ENCODE measurements around the gene CSRNP3.
"Not testable (repeated sequence)": the region's sequence is repeated elsewhere in the genome, so short reads cannot be mapped to it uniquely, and the experiment has no call there.

Gene CSRNP3

DNA sequence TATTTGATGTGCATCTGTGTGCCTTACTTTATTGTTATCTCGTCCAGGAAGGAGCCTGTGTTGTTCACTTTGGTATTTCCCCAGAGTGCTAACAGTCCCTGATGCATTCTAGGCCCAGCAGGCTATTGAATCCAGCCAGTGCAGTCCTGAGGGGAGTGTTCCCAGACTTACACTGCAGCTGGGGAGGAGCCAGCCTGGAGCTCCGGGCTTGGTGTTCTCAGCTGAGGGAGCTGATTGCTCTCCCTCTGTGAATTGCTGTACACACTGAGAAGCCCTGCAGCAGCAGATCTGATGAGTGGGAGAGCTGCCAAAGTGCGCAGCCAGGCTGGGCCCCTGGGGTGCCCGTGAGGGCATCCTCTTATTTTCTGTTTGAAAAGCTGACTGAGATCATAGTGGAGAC, 165.4 kb downstream of the CSRNP3 start:
- no peak for DNase-seq (ENCODE audit: low spot score)

DNA sequence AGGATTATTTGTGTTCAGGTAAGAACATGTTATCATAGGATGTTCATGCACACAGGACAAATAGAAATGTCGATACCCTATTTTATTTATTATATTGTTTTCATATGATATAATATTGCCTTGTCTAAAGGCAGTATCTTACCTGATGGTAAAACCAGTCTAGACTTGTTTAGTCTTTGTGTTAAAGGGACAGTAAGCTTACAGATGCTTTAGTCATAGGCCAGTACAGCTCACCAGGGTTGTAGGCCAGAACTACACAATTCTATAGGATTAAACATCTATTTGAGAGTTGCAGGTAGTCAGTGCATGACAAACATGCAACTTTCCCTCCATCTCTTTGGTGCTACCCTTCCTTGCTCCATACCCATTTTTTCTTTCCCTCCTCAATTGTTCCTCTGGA, 166.0 kb downstream of the CSRNP3 start:
- no peak for DNase-seq (ENCODE audit: low spot score)

DNA sequence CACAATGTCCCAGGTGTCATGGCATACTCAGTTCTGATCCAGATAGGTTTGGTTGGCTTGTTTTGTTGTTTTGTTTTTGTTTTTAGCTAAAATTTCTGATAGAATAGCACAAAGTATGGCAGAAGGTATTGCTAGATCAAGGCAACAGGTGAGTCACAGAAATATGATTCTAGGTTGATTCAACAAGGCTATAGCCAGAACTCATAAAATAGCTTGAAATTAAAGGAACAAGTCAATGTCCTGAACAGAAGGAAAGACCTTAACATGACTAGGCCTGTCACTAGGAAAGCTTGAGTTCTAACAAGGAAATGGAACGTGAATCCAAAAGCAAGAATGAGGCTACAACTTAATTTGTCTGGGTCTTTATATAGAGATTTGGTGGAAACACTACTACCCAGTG, 167.5 kb downstream of the CSRNP3 start:
- no peak for DNase-seq (ENCODE audit: low spot score)

DNA sequence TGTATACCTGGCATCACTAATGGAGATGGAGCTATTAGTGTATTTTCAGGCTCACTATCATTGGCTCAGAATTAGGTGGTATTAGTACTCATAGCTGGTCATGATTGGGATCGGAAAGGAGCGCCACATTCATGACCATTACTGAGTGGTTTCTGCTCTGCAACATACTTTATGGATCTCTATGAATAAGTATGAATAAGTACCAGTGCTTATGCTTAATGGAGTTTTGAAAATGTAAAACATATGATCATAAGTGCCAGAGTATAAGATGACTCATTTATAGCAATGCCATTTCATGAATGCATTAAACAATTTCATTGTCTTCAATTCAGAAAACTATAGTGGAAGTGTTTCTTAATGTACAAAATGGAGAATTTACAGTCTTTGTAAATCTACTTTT, 167.9 kb downstream of the CSRNP3 start:
- DNase-seq (ENCODE audit: low spot score) = no peak

DNA sequence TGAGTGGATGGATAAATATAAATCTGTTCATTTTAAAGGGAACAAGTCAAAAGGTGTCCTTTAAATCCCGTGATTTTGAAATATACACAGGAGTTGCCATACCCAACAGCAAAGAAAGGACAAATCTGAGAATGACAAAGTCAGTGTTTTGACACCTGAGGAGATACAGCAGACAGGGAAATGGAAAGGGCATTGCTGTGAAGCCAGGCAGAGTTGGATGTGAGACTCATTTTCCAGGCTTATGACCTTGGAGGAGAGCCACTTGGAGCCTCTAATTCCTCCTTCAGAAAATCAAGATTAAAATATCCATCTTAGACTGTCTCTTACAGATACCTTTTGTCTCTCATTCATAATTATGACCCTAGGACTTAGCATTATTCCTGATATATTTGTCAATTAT, 170.0 kb downstream of the CSRNP3 start:
- no peak for DNase-seq (ENCODE audit: low spot score)

DNA sequence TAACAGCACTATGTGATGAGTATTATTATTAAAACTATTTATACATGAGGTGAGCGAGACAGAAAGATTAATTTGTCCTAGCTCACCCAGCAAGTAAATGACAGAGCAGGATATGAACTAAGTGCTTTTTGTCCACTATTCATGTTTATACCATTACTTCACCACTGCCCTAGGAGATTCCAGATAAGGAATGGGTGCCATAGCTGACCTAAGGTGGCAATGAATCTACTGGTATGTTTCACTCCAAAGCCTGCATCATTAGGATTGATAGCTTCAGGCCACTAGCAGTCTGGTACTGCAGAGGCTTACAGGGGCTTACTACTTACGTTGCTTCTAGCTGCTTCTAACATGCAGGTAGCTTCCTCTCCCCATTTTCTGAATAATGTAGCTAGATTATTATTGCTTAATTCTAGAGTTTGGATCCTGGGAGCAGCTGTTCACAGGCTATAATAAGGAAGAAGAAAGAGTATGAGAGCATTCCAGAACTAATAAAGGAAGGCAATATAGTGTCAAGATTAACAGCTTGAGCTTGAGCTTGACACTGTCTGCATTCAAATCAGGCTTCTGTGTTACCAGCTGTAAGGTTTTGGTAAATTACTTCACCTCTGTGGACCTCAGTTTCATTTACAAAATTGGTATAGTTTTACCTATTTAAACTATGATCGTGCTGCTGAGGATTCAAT, 170.9 kb downstream of the CSRNP3 start:
- no peak for DNase-seq (ENCODE audit: low spot score)

DNA sequence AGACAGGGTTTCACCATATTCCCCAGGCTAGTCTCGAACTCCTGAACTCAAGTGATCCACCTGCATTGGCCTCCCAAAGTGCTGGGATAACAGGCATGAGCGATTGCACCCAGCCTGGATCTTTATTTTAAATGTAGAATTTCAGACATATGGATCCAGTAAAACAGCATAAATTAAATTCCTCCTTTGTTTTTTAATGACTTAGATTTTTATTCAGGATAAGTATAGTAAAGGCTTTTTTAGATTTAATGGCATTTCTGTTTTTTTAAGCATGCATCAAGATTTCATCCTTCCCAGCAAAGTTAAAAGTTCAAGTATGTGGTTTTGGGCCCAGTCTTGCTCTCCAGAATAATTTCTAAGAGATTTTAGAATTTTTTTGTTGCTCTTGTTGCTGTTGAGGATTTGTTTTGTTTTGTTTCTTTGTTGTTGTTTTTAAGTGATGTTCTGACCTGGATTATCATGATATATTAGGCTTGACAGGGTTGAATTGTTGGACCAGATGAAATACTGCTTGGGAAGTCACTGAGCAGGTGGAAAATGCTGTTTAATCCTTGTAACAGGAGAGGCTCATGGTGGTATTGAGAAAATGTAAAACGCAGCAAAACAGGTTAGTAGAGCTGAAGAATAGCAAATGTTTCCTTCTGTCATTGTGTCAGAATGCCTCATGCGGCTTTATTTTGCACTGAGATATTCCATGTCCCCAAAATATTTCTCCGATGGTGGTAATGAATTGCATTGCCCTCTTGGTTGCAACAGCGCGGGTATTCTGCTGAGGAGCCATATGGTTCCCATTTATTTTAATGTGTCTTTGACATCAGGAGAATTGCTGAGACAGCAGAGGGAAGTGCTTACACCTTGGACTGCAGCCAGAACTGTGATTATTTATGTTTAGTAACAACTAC, 176.7 kb downstream of the CSRNP3 start:
- no peak for DNase-seq (ENCODE audit: low spot score)

DNA sequence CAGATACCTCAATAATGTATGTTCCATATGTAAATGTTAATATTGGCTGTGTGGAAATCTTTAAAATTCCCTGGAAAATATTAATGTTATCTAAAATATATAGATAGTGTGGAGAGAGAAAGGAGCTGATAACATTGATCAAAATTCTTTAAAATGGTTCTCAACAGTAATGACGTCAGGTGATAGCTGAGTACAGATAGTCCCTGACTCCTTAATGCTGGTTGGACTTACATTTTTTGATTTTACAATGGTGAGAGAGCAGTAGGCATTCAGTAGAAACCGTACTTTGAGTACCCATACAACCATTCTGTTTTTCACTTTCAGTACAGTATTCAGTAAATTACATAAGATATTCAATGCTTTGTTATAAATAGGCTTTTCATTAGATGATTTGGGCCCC, 177.9 kb downstream of the CSRNP3 start:
- no peak for DNase-seq (ENCODE audit: low spot score)

DNA sequence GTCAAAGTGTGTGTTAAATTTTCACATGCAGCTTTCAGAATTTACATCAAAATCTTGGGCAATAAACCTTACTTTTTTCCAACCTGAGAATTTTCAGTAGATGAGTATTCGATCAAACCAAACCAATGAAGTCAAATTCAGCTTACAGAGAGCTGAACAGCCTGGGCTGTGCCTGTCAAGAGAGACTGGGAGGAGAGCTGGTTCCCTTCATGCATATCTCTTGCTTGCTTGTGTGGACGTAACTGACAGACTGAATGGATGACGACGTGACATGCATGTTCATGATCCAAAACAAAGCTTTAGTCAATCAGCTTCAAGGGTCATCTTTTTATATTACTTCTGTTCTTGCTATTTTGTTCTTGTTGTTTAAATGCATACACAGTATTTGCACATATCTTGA, 179.3 kb downstream of the CSRNP3 start:
- DNase-seq (ENCODE audit: low spot score) = no peak

DNA sequence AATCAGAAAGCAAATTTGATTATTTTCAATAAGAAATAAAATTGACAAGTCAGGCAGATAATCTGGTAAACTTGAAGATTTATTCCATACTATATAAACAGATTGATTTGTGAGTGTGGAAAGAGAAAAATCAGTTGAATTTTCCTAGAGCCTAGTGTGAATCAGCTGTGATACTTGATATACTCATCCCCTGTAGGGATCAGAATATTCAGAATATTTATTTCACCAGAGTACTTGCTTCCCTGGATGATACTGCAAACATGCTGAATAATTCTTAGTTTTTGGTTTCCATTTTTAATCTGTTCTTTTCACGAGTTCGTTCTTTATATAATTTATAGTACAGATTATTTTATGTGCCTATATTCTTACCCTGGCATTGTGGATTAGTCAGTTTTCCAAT, 181.7 kb downstream of the CSRNP3 start:
- no peak for DNase-seq (ENCODE audit: low spot score)

DNA sequence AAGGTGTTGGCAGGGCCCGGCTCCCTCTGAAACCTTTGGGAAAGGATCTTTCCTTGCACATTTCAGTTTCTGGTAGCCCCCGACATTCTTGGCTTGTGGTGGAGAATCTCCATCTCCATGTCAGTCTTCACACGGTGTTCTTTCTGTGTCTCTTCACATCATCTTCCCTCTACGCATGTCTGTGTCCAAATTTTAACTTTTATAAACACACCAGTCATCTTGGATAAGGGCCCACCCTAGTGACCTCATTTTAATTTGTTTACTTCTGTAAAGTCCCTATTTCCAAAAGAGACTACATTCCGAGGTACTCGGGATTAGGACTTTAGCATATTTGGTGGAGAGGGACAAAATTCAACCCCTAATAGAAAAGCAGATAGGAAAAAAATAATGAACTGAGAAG, 186.2 kb downstream of the CSRNP3 start:
- no peak for DNase-seq (ENCODE audit: low spot score)

DNA sequence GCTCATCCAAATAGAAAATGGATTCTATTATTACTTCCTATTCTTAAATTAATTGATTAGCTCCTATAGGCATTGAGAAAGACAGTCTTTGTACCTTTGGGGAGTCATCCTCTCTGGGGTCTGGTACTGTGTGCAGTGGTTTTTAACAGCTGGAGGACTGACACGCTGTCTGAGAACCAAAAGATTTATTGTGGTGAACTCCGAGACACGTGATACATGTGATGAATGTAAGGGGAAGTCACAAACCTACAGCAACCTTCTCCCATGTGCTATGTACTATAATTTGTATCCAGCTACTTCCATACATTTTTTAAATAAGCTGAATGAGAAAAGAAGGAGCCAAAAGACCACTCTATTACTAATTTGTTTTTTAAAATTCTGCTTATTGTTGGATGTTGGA, 190.9 kb downstream of the CSRNP3 start:
- DNase-seq (ENCODE audit: low spot score) = no peak

DNA sequence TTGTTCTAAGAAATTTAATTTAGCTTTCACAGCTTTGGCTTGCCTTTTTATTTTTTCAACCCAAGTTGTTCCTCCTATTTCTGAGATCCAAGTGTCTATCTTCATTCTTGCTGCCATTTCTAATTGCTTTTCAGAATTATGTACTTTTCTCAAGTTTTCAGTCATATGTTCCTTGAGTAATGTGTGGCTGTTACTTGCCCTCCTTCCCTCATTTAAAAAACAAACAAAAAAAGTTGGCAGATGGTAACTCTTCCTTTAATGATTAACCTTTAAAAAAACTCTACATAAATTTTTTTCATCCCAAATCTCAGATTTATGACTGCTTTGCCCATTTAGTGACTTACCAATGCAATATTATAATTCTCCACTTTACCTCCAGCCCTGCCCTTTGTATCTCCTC, 193.2 kb downstream of the CSRNP3 start:
- no peak for DNase-seq (ENCODE audit: low spot score)

DNA sequence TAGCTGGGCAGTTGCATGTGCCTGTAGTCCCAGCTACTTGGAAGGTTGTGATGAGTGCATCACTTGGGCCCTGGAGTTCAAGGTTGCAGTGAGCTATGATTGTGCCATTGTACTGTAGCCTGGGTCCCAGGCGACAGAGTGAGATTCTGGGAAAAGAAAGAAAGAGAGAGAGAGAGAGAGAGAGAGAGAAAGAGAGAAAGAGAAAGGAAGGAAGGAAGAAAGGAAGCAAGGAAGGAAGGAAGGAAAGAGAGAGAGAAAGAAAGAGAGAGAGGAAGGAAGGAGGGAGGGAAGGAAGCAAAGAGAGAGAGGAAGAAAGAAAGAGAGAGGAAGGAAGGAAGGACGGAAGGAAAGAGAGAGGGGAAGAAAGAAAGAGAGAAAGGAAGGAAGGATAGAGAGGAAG, 196.1 kb downstream of the CSRNP3 start:
- no peak for DNase-seq (ENCODE audit: low spot score)

DNA sequence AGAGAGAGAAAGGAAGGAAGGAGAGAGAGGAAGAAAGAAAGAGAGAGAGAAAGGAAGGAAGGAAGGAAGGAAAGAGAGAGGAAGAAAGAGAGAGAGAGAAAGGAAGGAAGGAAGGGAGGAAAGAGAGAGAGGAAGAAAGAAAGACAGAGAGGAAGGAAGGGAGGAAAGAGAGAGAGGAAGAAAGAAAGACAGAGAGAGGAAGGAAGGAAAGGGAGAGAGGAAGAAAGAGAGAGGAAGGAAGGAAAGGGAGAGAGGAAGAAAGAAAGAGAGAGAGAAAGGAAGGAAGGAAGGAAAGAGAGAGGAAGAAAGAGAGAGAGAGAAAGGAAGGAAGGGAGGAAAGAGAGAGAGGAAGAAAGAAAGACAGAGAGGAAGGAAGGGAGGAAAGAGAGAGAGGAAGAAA, 196.6 kb downstream of the CSRNP3 start:
- DNase-seq (ENCODE audit: low spot score) = not testable (repeated sequence)

DNA sequence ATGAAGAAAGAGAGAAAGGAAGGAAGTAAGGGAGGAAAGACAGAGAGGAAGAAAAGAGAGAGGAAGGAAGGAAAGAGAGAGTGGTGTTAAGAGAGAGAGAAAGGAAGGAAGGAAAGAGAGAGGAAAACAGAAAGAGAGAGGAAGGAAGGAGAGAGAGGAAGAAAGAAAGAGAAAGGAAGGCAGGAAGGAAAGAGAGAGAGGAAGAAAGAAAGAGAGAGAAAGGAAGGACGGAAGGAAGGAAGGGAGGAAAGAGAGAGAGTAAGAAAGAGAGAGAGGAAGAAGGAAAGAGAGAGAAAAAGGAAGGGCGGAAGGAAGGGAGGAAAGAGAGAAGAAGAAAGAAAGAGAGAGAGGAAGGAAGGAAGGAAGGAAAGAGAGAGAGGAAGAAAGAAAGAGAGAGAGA, 197.1 kb downstream of the CSRNP3 start:
- DNase-seq (ENCODE audit: low spot score) = no peak

DNA sequence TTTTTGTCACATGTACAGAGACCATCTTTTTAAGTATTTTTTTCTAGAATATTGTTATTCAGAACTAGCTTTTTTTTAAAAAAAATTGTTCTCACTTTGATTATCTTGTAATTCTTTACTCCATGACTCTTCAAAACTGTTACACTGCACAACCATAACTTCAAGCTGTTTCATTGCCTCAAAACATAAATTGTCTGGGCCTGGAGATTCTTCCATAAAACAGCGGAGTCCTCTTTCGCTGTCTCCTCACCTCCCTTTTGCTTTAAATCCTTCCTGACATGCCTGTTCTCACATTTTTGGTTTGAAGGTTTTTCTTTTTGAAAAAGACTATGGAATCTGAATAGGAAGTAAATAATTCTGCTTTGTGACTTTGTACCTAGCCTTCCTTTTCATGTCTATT, 197.9 kb downstream of the CSRNP3 start:
- no peak for DNase-seq (ENCODE audit: low spot score)

DNA sequence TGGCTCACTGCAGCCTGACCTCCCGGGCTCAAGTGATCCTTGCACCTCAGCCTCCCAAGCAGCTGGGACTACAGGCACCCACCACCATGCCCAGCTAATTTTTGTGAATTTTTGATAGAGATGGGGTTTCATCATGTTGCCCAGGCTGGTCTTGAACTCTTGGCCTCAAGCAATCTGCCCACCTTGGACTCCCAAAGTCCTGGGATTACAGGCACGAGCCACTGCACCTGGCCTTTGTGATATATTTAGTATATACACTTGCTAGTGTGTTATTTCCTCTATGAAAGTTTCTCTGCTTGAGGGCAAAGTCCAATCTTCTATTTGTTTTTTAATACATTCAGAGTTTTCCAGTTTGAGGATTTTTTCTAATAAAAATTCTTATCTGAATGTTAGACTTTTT, 205.3 kb downstream of the CSRNP3 start:
- no peak for DNase-seq (ENCODE audit: low spot score)

DNA sequence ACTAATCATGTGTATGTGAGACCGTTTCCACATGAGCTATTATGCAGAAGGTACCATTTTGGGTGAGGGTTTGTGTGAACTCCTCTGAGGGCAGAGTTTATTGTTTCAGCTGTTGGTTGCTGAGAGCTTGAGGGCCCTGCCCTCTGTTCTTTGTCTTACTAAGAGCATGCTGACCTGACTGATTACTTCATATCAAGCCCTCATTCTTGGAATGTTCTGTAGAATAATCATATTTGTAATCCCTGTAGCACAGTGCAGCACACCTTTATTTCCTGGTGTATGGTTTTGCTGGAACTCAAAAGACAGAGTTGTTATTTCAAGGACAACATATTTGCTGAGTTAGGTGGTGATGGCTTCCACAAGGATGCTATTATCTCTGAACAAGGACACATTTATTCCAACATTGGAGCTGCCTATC, 206.1 kb downstream of the CSRNP3 start:
- DNase-seq (ENCODE audit: low spot score) = no peak

DNA sequence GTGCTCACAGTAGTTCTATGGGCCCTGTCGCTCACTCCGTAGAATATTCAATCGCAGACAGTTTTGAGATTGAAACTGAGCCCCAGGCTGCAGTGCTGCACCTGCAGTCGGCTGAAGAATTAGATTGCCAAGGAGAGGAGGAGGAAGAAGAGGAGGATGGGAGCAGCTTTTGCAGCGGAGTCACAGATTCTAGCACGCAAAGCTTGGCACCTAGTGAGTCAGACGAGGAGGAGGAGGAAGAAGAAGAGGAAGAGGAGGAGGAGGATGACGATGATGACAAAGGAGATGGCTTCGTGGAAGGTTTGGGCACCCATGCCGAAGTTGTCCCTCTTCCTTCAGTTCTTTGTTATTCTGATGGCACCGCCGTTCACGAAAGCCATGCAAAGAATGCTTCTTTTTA, 209.4 kb downstream of the CSRNP3 start:
- DNase-seq (ENCODE audit: low spot score) = no peak

DNA sequence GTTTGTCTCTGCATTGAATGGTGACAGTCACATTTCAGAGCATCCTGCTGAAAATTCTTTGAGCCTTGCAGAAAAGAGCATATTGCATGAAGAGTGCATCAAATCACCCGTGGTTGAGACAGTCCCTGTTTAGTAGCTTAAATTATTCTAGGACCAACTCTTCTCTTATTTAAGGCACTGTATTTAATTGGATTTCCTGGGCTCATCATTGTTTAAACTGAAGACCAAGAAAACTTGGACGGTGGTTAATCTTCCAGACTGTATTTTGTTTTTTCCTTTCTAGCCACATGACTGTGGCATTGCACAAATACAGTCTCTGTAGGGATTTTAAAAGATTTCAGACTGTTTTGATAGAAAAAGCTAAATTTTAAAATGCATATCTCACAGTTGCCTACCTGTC, 210.1 kb downstream of the CSRNP3 start:
- DNase-seq (ENCODE audit: low spot score) = no peak

DNA sequence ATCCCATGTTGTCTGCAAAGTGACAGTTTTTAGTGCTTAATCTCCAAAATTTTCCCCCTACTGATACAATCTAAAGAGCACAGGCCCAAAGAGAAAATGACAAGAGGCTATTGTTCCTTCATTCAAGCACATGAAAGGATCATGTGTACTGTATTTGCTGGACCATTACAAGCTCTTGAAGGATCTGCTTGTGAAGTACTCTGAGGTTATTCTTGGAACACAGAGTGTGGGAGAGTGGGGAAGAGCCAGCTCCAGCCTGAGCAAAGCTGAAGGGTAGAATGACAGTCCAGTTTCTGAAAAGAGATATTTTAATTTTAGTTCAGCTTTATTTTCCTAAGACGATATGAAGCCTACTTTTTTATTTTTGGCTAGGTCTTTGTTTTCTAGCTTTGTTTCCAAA, 212.3 kb downstream of the CSRNP3 start:
- DNase-seq (ENCODE audit: low spot score) = no peak

DNA sequence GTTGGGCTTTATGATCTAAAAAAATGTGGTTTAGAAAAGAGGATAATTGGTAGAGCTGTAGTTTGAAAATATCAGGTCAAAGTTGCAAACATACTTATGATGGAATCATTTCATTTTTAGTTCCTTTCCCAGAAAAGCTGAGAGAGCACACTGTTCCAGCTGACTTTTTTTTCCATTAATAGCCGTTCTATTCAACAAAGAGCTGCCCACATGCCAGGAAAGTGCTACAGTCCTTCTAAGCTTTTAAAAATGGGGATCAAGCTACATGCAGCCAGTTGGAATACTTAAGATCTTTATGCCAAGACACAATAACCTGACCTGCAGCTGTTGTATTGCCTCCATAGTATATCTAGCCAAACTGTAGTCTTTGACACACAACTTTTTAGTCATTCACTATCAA, 213.0 kb downstream of the CSRNP3 start:
- DNase-seq (ENCODE audit: low spot score) = no peak

DNA sequence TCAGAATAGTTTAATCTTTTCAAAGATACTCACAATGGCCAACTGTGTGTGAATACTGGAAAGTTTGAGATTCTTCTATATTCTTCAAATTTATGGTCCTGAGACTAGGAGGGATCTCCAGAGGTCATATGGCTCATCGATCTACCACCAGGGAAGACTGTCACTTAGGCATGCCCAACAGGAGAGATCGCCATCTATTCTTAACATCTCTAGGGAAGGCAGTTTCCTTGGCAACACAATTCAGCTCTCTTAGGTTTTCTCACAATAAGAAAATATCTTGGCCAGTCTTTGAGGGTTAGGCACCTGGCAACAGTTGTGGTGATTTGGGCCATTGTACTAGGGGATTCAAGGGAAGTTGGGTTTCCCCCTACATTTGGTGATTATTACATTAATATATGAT, 217.3 kb downstream of the CSRNP3 start:
- DNase-seq (ENCODE audit: low spot score) = no peak

All from activated CD4-positive, alpha-beta T cell treated with anti-CD3 and anti-CD28 coated beads, Interleukin-2, Interleukin-4, amounts not matched to agents 100 ng/mL and 50 ng/mL, durations not matched to agents 16 hours and 8 hours (primary cell).